ENCODE data around the gene STX16.

Gene STX16

GRCh38 chr20:58682656-58683531 is 31.8 kb downstream of the STX16 start:
- DNase-seq, result no peak

DNA sequence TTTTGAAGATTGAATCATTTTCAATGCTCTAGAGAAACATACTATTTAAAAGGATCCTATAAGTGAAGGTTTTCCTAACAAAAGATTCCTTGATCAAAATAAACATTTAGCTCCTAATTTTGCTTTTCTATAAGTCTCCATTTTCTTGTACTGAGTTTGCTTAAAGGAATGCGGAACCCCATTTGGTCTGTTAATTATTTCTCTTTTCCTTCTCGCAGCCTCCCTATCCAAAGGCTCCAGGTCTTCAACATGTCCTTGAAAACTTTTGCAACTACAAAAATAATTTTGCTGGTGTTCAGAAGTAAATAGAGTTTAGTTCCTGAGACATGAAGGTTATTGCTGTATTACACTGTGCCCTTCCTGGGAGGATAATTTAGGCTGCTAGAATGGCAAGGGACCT is 33.2 kb downstream of the STX16 start:
- no peak for DNase-seq

GRCh38 chr20:58685988-58686387 is 34.9 kb downstream of the STX16 start:
- no peak for DNase-seq

DNA sequence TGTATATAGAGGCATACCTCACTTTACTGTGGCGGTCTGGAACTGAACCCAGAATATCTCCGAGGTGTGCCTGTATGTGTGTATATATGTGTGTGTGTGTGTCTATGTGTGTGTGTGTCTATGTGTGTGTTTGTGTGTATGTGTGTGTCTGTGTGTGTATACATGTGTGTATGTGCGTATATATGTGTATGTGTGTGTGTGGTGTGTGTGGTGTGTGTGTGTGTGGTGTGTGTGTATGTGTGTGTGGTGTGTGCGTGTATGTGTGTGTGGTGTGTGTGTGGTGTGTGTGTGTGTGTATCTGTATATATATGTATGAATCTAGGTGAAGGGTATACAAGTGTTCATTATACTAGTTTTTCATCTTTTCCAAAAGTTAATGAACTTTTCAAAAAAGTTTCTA is 37.3 kb downstream of the STX16 start:
- DNase-seq, result no peak

GRCh38 chr20:58688840-58689239 is 37.8 kb downstream of the STX16 start:
- DNase-seq, result no peak

- no peak for DNase-seq
Observed at GRCh38 chr20:58690396-58691135, 39.5 kb downstream of the STX16 start.

GRCh38 chr20:58691773-58692578 is 40.9 kb downstream of the STX16 start:
- DNase-seq, result no peak

DNA sequence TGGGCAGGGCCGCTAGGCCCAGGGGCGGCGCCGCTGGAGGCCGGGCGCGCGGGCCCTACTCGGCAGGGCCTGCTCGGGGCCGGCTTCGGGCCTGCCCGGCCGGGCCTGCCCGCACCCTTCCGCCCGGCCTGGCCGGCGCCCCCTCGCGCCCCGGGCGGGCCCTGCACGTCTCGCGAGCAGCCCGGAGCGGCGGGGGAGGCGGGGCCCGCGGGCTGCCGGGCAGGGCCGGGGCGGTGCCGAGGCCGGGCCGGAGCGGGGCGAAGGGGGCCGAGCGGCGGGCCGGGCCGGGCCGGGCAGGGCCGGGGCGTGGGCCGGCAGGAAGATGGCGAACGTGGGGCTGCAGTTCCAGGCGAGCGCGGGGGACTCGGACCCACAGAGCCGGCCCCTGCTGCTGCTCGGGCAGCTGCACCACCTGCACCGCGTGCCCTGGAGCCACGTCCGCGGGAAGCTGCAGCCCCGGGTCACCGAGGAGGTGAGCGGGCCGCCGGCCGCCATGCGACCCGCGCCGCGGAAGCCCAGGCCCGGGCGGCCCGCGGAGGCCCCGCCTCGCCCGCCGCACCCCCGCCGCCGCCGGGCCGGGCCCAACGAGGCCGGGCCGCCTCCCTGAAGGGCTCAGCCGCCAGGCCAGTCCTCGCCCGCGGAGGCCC is 41.6 kb downstream of the STX16 start, which contains the start of gene NPEPL1:
TSS of gene NPEPL1 (plus strand) at position 222 of the 647 bp plus-strand sequence. CDS start at position 323, 101 bp downstream.
- DNase-seq, result no peak

GRCh38 chr20:58693226-58694006 is 42.3 kb downstream of the STX16 start:
- no peak for DNase-seq

GRCh38 chr20:58694241-58695083 is 43.4 kb downstream of the STX16 start:
- no peak for DNase-seq

DNA sequence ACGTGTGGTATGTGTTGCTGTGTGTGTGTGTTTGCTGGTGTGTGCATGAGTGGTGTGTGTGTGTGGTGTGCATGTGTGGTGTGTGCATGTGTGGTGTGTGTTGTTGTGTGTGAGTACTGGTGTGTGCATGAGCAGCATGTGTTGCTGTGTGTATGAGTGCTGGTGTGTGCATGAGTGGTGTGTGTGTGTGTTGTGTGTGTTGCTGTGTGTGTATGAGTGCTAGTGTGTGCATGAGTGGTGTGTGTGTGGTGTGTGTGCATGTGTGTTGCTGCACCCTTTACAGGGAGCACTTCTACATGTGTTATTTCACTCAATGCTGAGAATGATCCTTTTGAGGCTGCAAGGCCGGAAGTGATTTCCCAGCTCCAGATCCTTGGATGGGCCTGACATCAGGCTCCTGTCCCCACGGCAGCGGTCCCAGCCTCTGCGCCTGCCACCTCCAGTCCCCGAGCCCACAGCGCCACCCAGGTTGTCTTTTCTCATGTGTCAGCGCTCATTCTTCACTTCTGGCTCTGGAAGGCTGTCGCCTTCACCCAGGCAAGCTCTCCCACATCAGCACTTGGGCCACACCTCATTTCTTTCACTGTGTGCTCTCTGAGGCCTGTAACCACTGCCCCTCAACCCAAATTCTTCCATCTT is 44.1 kb downstream of the STX16 start:
- DNase-seq, result no peak

GRCh38 chr20:58695895-58696375 is 44.9 kb downstream of the STX16 start:
- no peak for DNase-seq

DNA sequence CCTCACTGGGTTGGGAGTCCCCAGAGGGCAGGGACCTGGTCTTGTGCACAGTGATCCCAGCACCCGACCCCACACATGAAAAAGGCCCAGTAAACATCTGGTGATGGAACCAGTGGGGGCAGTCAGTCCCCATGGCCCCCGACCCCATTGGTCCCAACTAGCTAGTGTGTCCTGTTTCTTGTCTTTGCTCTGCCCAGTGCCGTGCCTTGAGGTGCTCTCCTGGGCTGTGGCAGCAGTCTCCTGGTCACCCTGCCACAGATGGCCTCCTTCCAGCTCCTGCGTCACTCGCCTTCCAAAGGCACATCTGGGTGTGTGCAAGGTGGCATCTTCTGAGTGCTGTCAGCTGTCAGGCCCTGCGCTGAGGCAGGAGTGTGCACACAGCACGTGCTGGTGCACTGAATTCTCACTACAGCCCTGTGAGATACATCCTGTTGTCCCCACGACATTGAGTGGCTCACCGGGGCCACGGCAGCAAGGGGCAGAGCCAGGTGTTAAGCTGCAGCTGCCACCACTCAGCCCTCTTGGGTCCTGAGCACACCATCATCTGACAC is 45.4 kb downstream of the STX16 start:
- no peak for DNase-seq

- DNase-seq, result no peak
Observed at GRCh38 chr20:58697201-58697866, 46.3 kb downstream of the STX16 start.

- no peak for DNase-seq
Observed at GRCh38 chr20:58697867-58698703, 47.0 kb downstream of the STX16 start.

DNA sequence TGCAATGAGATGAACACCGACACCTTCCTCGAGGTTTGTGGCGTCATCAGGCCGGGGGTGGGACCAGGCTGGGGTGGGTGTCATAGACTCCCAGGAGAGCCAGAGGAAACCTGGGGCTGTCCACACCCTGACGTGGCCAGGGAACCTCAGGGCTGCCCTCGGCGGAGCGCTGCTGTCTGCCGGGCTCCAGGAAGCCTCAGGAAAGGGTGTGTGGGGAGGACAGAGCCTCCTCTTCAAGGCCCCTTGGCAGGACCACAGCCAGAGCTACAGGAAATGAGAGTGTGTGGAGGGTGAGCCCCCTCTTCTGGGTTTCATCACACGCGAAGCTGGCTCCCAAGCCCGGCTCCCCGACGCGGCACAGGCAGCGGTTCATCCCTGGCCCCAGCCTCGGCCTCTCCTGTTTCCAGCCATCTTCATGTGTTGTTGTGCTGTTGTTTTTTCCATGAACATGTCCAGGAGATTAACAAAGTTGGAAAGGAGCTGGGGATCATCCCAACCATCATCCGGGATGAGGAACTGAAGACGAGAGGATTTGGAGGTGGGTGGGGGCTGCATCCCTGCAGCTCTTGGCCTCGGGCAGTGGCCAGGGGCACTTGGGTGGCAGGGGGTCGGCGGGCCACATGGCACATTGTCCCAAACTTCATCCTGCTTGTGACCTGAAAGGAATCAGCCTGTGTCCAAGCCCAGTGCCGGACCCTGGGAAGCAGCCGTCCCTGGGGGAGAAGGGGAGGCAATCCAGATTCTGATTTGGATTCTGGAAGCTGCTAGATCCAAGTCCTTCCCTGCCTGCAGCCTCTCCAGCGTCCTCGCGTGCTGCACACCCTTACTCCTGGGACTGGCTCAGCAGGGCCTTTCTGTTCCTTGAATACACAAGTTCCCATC is 47.9 kb downstream of the STX16 start:
- DNase-seq, result no peak

DNA sequence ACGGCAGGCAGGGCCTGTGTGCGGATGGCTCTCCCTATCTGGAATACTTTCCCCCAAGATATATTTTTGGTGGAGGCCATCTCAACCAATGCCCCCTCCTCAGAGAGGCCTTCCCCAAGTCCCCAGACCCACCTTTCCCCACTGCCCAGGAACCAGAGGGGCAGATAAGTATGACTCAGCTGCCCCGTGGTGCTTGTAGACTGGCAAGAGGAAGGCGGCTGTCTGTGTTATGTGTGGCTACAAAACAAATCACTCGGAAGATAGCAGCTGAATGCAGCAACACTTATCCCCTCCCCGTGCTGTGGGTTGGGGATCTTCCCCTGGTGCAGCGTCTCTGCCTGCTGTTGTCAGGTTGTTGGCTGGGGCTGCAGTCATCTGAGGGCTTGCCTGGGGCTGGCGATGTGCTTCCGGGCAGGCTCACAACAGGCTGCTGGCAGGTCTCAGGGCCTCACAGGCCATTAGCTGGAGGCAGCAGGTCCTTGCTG is 48.6 kb downstream of the STX16 start:
- DNase-seq, result no peak
